ENCODE data around the gene IER5L. TPM values are rescaled to one million over a fixed set of nuclear protein-coding genes. Genes with fewer than 3 reads are reported as not detected.

Gene IER5L
- total and polyA plus RNA-seq, 10 donors, result 3.9 to 14.0 (median 8.2) TPM

DNA sequence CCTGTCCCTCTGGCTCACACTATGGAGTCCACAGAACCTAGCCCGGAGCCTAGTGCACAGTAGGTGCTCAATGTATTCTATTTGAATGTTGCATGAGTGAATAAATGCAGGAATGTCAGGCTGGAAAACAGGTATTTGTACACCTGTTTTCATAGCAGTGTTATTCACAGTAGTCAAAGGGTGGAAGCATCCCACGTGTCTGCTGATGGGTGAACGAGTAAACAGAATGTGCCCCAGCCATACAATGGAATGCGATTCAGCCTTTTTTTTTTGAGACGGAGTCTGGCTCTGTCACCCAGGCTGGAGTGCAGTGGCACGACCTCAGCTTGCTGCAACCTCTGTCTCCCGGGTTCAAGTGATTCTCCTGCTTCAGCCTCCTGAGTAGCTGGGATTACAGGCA is 31.5 kb upstream of the IER5L start:
- DNase-seq, result no peak
- no peak for TF ChIP-seq POLR2A (IDR thresholded peaks at IDR 0.05)
- TF ChIP-seq POLR2AphosphoS5 (IDR thresholded peaks at IDR 0.05), result no peak
- TF ChIP-seq, protein P1, sequence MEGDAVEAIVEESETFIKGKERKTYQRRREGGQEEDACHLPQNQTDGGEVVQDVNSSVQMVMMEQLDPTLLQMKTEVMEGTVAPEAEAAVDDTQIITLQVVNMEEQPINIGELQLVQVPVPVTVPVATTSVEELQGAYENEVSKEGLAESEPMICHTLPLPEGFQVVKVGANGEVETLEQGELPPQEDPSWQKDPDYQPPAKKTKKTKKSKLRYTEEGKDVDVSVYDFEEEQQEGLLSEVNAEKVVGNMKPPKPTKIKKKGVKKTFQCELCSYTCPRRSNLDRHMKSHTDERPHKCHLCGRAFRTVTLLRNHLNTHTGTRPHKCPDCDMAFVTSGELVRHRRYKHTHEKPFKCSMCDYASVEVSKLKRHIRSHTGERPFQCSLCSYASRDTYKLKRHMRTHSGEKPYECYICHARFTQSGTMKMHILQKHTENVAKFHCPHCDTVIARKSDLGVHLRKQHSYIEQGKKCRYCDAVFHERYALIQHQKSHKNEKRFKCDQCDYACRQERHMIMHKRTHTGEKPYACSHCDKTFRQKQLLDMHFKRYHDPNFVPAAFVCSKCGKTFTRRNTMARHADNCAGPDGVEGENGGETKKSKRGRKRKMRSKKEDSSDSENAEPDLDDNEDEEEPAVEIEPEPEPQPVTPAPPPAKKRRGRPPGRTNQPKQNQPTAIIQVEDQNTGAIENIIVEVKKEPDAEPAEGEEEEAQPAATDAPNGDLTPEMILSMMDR (IDR thresholded peaks at IDR 0.05 in 8 of 11, conservative IDR thresholded peaks at IDR 0.05 in 3 of 11), result no peak
- intact Hi-C loops (cut with DNase I; ENCODE audit: low total_unique reads), result no loop called here

DNA sequence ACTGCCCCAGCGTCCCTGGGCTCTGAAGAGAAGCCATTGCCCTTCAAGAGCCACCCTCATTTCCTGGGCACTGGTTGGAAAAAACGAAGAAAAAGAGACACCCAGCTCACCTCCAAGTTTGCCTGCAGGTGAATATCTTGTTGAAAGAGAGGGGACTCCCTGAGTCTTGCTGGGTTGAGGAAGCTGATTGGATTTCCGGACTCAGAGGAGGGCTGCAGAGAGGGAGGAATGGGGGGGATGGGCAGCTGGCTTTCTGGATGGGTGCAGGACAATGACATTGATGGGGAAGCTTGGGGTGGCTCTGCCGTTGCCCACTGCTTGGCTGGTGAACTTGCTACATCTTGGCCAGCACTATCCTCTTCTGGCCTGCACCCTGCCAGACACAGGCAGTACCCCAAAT is 31.0 kb upstream of the IER5L start:
- intact Hi-C loops (cut with DNase I; ENCODE audit: low total_unique reads), result no loop called here
- Histone ChIP-seq H3K9me3 (no peaks in the 10 kb centered on the region), H3K4me3 (no peak overlapping the region), H3K27me3 (replicated peaks in 1 of 7) (no peaks in the 10 kb centered on the region), H3K36me3 (no peaks in the 10 kb centered on the region), H3K4me1 (peaks cover 0 to 15% (median 4%) of the 10 kb centered on the region in 6 donors), H3K27ac (peak overlapping the region in 2 of 8 donors; percentile 44 to 60)
- no peak for TF ChIP-seq POLR2AphosphoS5 (IDR thresholded peaks at IDR 0.05)
- TF ChIP-seq POLR2A (IDR thresholded peaks at IDR 0.05), result no peak
- TF ChIP-seq, protein P1 (IDR thresholded peaks at IDR 0.05 in 8 of 11, conservative IDR thresholded peaks at IDR 0.05 in 3 of 11), result no peak
- no peak for DNase-seq
- WGBS, 5 donors, result 63 to 81% (median 72%) methylated on average over 4 of the region's 4 CpGs

More for the DNA sequence above, 31.5 kb upstream of the IER5L start:
- Histone ChIP-seq H3K4me1 (peaks cover 0 to 15% (median 4%) of the 10 kb centered on the region in 6 donors), H3K36me3 (no peaks in the 10 kb centered on the region), H3K27ac (no peak overlapping the region), H3K27me3 (replicated peaks in 1 of 7) (no peaks in the 10 kb centered on the region), H3K4me3 (no peak overlapping the region), H3K9me3 (no peaks in the 10 kb centered on the region)
- 82 to 91% (median 88%) methylated on average over 7 of the region's 7 CpGs for WGBS, 5 donors

DNA sequence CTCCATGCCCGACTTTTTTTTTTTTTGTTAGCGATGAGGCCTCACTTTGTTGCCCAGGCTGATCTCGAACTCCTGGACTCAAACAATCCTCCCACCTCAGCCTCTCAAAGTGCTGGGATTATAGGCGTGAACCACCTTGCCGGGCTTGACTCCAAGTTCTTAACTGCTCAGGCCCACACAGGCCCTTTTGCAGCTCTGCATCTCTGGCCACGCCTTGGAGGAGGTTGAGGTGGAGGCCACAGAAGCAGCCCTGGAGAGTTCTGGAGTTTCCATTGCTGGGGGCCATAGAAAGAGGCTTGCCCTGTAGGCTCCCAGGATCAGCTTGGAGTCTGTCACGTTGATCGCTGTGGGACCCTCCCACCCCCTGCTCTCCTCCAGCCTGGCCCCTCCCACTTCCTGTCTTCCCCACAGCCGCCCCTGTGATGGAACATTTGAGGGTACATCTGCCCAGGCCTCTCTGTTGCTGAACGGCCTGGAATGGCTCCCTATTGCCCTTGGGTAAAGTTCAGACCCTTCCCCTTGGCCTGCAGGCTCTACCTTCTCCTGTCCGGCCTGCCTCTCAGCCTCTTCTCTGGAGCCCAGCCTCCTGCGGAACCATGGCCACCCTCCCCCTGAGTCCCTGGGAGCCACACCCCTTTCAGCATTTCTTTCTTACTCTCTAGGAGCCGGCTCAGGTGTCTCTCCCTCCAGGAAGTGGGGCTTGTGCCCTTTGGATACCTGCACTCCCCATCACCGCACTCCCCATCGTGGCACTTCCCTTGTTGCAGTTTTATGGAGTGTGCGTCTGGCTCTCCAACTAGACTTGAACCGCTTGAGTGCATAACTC is 30.4 kb upstream of the IER5L start:
- Histone ChIP-seq H3K27ac (peak overlapping the region in 4 of 8 donors; percentile 15 to 60 (median 32)), H3K4me3 (no peak overlapping the region), H3K36me3 (no peaks in the 10 kb centered on the region), H3K9me3 (no peaks in the 10 kb centered on the region), H3K4me1 (peaks cover 0 to 19% (median 6%) of the 10 kb centered on the region in 6 donors), H3K27me3 (replicated peaks in 1 of 7) (no peaks in the 10 kb centered on the region)
- intact Hi-C loops (cut with DNase I; ENCODE audit: low total_unique reads), result no loop called here
- no peak for DNase-seq
- TF ChIP-seq, protein P1 (IDR thresholded peaks at IDR 0.05 in 8 of 11, conservative IDR thresholded peaks at IDR 0.05 in 3 of 11), result no peak
- TF ChIP-seq POLR2AphosphoS5 (IDR thresholded peaks at IDR 0.05), result peak in 1 of 3 donors; percentile 7
- TF ChIP-seq POLR2A (IDR thresholded peaks at IDR 0.05), result no peak
- WGBS, 5 donors, result 64 to 70% (median 65%) methylated on average over 17 of the region's 17 CpGs

DNA sequence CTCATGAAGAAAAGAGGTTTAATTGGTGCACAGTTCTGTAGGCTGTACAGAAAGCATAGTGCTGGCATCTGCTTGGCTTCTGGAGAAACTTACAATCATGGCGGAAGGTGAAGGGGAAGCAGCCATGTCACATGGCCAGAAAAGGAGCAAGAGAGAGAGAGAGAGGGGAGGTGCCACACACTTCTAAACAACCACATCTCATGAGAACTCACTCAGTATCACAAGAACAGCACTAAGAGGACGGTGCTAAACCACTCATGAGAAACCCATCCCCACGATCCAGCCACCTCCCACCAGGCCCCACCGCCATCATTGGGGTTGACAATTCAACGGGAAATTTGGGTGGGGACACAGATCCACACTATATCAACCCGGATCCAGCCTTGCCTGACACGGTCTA is 28.8 kb upstream of the IER5L start:
- intact Hi-C loops (cut with DNase I; ENCODE audit: low total_unique reads), result no loop called here
- no peak for DNase-seq
- TF ChIP-seq POLR2A (IDR thresholded peaks at IDR 0.05) (no peak), POLR2AphosphoS5 (IDR thresholded peaks at IDR 0.05) (no peak)
- TF ChIP-seq, protein P1 (IDR thresholded peaks at IDR 0.05 in 8 of 11, conservative IDR thresholded peaks at IDR 0.05 in 3 of 11), result no peak

More for the DNA sequence above, 28.8 kb upstream of the IER5L start:
- H3K36me3 ChIP-seq, result no peaks in the 10 kb centered on the region
- H3K4me3 ChIP-seq, result no peak overlapping the region
- H3K9me3 ChIP-seq, result no peaks in the 10 kb centered on the region
- 71 to 88% (median 73%) methylated on average over 7 of the region's 7 CpGs for WGBS, 5 donors
- H3K4me1 ChIP-seq, result peaks cover 0 to 33% (median 16%) of the 10 kb centered on the region in 6 donors
- no peak overlapping the region for H3K27ac ChIP-seq
- no peaks in the 10 kb centered on the region for H3K27me3 ChIP-seq (replicated peaks in 1 of 7)
